MM.1S (cell line): ENCODE measurements around the gene CABP4.

Experiments
- DNase-seq: peaks from one replicate; pipeline ENCODE4 v3.0.0-alpha.2; 2015
- H2AFZ ChIP-seq: fragments of 300-600 bp; sonication (generic); 2 replicates; pipeline ENCODE4 v1.6.0; 2016; ENCODE audit warnings: antibody characterized with exemption, low read length
- H3F3A ChIP-seq: fragments of 300-600 bp; sonication (generic); 2 replicates; pipeline ENCODE4 v1.6.1; 2016; ENCODE audit warnings: mild to moderate bottlenecking, antibody characterized with exemption, low read length, moderate library complexity, mixed read lengths; ENCODE audit not compliant: insufficient read depth
- H3K27ac ChIP-seq: fragments of 300-600 bp; sonication (generic); 2 replicates; pipeline ENCODE4 v1.5.1; 2016; ENCODE audit warnings: mild to moderate bottlenecking, low read length
- H3K27me3 ChIP-seq: fragments of 300-600 bp; sonication (generic); replicated peaks from 2 replicates; pipeline ENCODE4 v1.6.0; 2016; ENCODE audit warnings: low read length; ENCODE audit not compliant: insufficient read depth
- H3K36me3 ChIP-seq: fragments of 300-600 bp; sonication (generic); replicated peaks from 2 replicates; pipeline ENCODE4 v1.6.1; 2016; ENCODE audit warnings: mild to moderate bottlenecking, low read length, mixed read lengths; ENCODE audit not compliant: insufficient read depth
- H3K4me1 ChIP-seq: fragments of 300-600 bp; sonication (generic); 2 replicates; pipeline ENCODE4 v1.6.1; 2016; ENCODE audit warnings: low read length, mixed read lengths
- H3K4me2 ChIP-seq: fragments of 300-600 bp; sonication (generic); 2 replicates; pipeline ENCODE4 v1.6.0; 2016; ENCODE audit warnings: low read depth, low read length
- H3K4me3 ChIP-seq: fragments of 300-600 bp; sonication (generic); 2 replicates; pipeline ENCODE4 v1.5.1; 2016; ENCODE audit warnings: low read length, mixed read lengths
- H3K79me2 ChIP-seq: fragments of 300-600 bp; sonication (generic); 2 replicates; pipeline ENCODE4 v1.6.1; 2016; ENCODE audit warnings: mixed run types, low read length, mixed read lengths
- H3K9ac ChIP-seq: fragments of 300-600 bp; sonication (generic); 2 replicates; pipeline ENCODE4 v1.6.1; 2016; ENCODE audit warnings: low read length, mixed read lengths
- H3K9me2 ChIP-seq: fragments of 300-600 bp; sonication (generic); replicated peaks from 2 replicates; pipeline ENCODE4 v1.6.1; 2016; ENCODE audit warnings: mild to moderate bottlenecking, low read length, mixed read lengths; ENCODE audit not compliant: insufficient read depth
- H3K9me3 ChIP-seq: fragments of 300-600 bp; sonication (generic); replicated peaks from 2 replicates; pipeline ENCODE4 v1.6.1; 2016; ENCODE audit warnings: mild to moderate bottlenecking, low read length, mixed read lengths; ENCODE audit not compliant: insufficient read depth
- H4K20me1 ChIP-seq: fragments of 300-600 bp; sonication (generic); 2 replicates; pipeline ENCODE4 v1.6.1; 2016; ENCODE audit warnings: mild to moderate bottlenecking, low read length, moderate library complexity, mixed read lengths; ENCODE audit not compliant: insufficient read depth
- CTCF ChIP-seq: fragments of 300-600 bp; sonication (generic); IDR thresholded peaks from 2 replicates; pipeline ENCODE4 v1.5.1; 2016; ENCODE audit warnings: antibody characterized with exemption, low read length, mixed read lengths
- EZH2 ChIP-seq: fragments of 300-600 bp; sonication (generic); optimal IDR thresholded peaks from 2 replicates; pipeline ENCODE3; 2017; ENCODE audit warnings: low read depth, mild to moderate bottlenecking, antibody characterized with exemption, low read length, mixed read lengths
- EZH2phosphoT487 ChIP-seq: fragments of 300-600 bp; sonication (generic); IDR thresholded peaks from 2 replicates; pipeline ENCODE4 v1.6.1; 2018; ENCODE audit warnings: antibody characterized with exemption, low read length

CABP4 gene

GRCh38 chr11:67413266-67413849 is 41.8 kb upstream of the CABP4 start:
- no peak overlapping the region for H3K4me2 ChIP-seq
- no peak overlapping the region for H3K27ac ChIP-seq
- no peak for TF ChIP-seq CTCF
- no peak for TF ChIP-seq EZH2
- TF ChIP-seq EZH2phosphoT487 = no peak
- H2AFZ ChIP-seq = no peak overlapping the region
- no peaks in the 10 kb centered on the region for H4K20me1 ChIP-seq
- H3K4me1 ChIP-seq = peaks cover 20% of the 10 kb centered on the region
- H3K9me2 ChIP-seq = no peaks in the 10 kb centered on the region
- H3K27me3 ChIP-seq = peaks cover 6% of the 10 kb centered on the region; the same call in 1 of the 2 replicates
- no peaks in the 10 kb centered on the region; the same call in 1 of the 2 replicates for H3F3A ChIP-seq
- H3K36me3 ChIP-seq = no peaks in the 10 kb centered on the region
- no peak overlapping the region for H3K9ac ChIP-seq
- H3K79me2 ChIP-seq = no peaks in the 10 kb centered on the region
- H3K4me3 ChIP-seq = no peak overlapping the region
- no peak for DNase-seq
- H3K9me3 ChIP-seq = no peaks in the 10 kb centered on the region

- Histone ChIP-seq H3K27me3 (peaks cover 6% of the 10 kb centered on the region; the same call in 1 of the 2 replicates), H3K4me2 (no peak within 1 kb of the TSS), H3K9me3 (no peaks in the 10 kb centered on the region), H2AFZ (no peak within 1 kb of the TSS), H3K79me2 (no peaks in the 10 kb centered on the region), H3K4me1 (peaks cover 17% of the 10 kb centered on the region; the same call in 1 of the 2 replicates), H3K36me3 (no peaks in the 10 kb centered on the region), H3K9ac (no peak within 1 kb of the TSS), H3F3A (no peaks in the 10 kb centered on the region), H3K4me3 (no peak within 1 kb of the TSS), H4K20me1 (no peaks in the 10 kb centered on the region), H3K9me2 (no peaks in the 10 kb centered on the region), H3K27ac (no peak within 1 kb of the TSS)
- DNase-seq = no peak
- TF ChIP-seq CTCF = no peak
- TF ChIP-seq EZH2phosphoT487 = no peak
- TF ChIP-seq EZH2 = no peak
Measured at GRCh38 chr11:67415501-67416304, 39.5 kb upstream of the CABP4 start, which contains the start of gene CARNS1. CARNS1 (plus strand) TSS chr11:67415678; CDS start chr11:67416200, 522 bp downstream.

GRCh38 chr11:67416416-67417335 is 38.5 kb upstream of the CABP4 start:
- Histone ChIP-seq H3K9me3 (no peaks in the 10 kb centered on the region), H3K27me3 (peaks cover 6% of the 10 kb centered on the region; the same call in 1 of the 2 replicates), H3K9ac (no peak overlapping the region), H4K20me1 (no peaks in the 10 kb centered on the region), H3F3A (no peaks in the 10 kb centered on the region), H3K4me2 (no peak overlapping the region), H3K79me2 (no peaks in the 10 kb centered on the region), H2AFZ (no peak overlapping the region), H3K4me3 (no peak overlapping the region), H3K9me2 (no peaks in the 10 kb centered on the region), H3K36me3 (no peaks in the 10 kb centered on the region), H3K27ac (no peak overlapping the region), H3K4me1 (peaks cover 17% of the 10 kb centered on the region; the same call in 1 of the 2 replicates)
- DNase-seq = no peak
- TF ChIP-seq EZH2 (no peak), CTCF (no peak), EZH2phosphoT487 (no peak)
